WERI-Rb-1 (cell line): Measurements from ENCODE around the gene NAP1L4.
"Not testable (repeated sequence)": the region's sequence is repeated elsewhere in the genome, so short reads cannot be mapped to it uniquely, and the experiment has no call there.

Source experiments
- DNase-seq: peaks from one replicate; pipeline ENCODE4 v3.0.0-alpha.2; 2020
- H3K27ac ChIP-seq: fragments of 250-450 bp; sonication (Bioruptor Pico); 2 replicates; pipeline ENCODE4 v1.5.1; 2020; ENCODE audit warnings: mild to moderate bottlenecking, moderate library complexity
- H3K27me3 ChIP-seq: fragments of 250-450 bp; sonication (Bioruptor Pico); 2 replicates; pipeline ENCODE4 v1.5.1; 2021; ENCODE audit warnings: mild to moderate bottlenecking, low read depth, moderate library complexity; ENCODE audit not compliant: insufficient read depth, severe bottlenecking
- H3K36me3 ChIP-seq: fragments of 250-450 bp; sonication (Bioruptor Pico); 2 replicates; pipeline ENCODE4 v1.5.1; 2020; ENCODE audit warnings: mild to moderate bottlenecking, moderate library complexity
- H3K4me3 ChIP-seq: 2 replicates; pipeline ENCODE4 v1.5.1; 2011; ENCODE audit warnings: low read depth, mild to moderate bottlenecking, control low read depth, low read length
- H3K9me3 ChIP-seq: fragments of 250-450 bp; sonication (Bioruptor Pico); 2 replicates; pipeline ENCODE4 v1.5.1; 2021; ENCODE audit warnings: mild to moderate bottlenecking, moderate library complexity; ENCODE audit not compliant: severe bottlenecking
- CTCF ChIP-seq: IDR thresholded peaks from 2 replicates; pipeline ENCODE4 v1.5.1; 2011; ENCODE audit warnings: low read depth, mild to moderate bottlenecking, control low read depth, inconsistent platforms, low read length

The NAP1L4 gene

GRCh38 chr11:2943711-2944118 is 48.4 kb downstream of the NAP1L4 start:
- peaks cover 19% of the 10 kb centered on the region for H3K9me3 ChIP-seq
- no peak for TF ChIP-seq CTCF
- H3K36me3 ChIP-seq = peaks cover 49% of the 10 kb centered on the region
- H3K27me3 ChIP-seq = no peaks in the 10 kb centered on the region
- no peak overlapping the region for H3K27ac ChIP-seq
- no peak for DNase-seq
- no peak overlapping the region for H3K4me3 ChIP-seq

- TF ChIP-seq CTCF = no peak
- no peak for DNase-seq
- Histone ChIP-seq H3K27me3 (no peaks in the 10 kb centered on the region), H3K36me3 (peaks cover 43% of the 10 kb centered on the region), H3K27ac (no peak overlapping the region), H3K9me3 (peaks cover 19% of the 10 kb centered on the region), H3K4me3 (no peak overlapping the region)
Measured at GRCh38 chr11:2942872-2943710, 49.0 kb downstream of the NAP1L4 start.

GRCh38 chr11:2942447-2942846 is 49.7 kb downstream of the NAP1L4 start:
- no peak for DNase-seq
- Histone ChIP-seq H3K27ac (no peak overlapping the region), H3K4me3 (no peak overlapping the region), H3K9me3 (peaks cover 20% of the 10 kb centered on the region), H3K27me3 (no peaks in the 10 kb centered on the region), H3K36me3 (peaks cover 38% of the 10 kb centered on the region)
- TF ChIP-seq CTCF = no peak

GRCh38 chr11:2940921-2941821 is 51.0 kb downstream of the NAP1L4 start:
- DNase-seq = no peak
- Histone ChIP-seq H3K36me3 (peaks cover 29% of the 10 kb centered on the region), H3K4me3 (no peak overlapping the region), H3K27ac (no peak overlapping the region), H3K27me3 (no peaks in the 10 kb centered on the region), H3K9me3 (peaks cover 26% of the 10 kb centered on the region)
- TF ChIP-seq CTCF = no peak

GRCh38 chr11:2940147-2940920 is 51.8 kb downstream of the NAP1L4 start:
- DNase-seq = no peak
- Histone ChIP-seq H3K27ac (no peak overlapping the region), H3K9me3 (peaks cover 26% of the 10 kb centered on the region), H3K27me3 (no peaks in the 10 kb centered on the region), H3K36me3 (peaks cover 24% of the 10 kb centered on the region), H3K4me3 (no peak overlapping the region)
- TF ChIP-seq CTCF = no peak

GRCh38 chr11:2938458-2939418 is 53.4 kb downstream of the NAP1L4 start:
- not testable (repeated sequence) for DNase-seq, H3K27ac ChIP-seq, H3K4me3 ChIP-seq

GRCh38 chr11:2937641-2938457 is 54.3 kb downstream of the NAP1L4 start:
- not testable (repeated sequence) for DNase-seq, H3K36me3 ChIP-seq, H3K4me3 ChIP-seq, H3K27ac ChIP-seq, H3K27me3 ChIP-seq
- peaks cover 26% of the 10 kb centered on the region for H3K9me3 ChIP-seq

More at GRCh38 chr11:2938458-2939418, 53.4 kb downstream of the NAP1L4 start:
- peaks cover 26% of the 10 kb centered on the region for H3K9me3 ChIP-seq
- not testable (repeated sequence) for H3K36me3 ChIP-seq, H3K27me3 ChIP-seq
